Measurements from ENCODE around the gene HMCN1.

DNA sequence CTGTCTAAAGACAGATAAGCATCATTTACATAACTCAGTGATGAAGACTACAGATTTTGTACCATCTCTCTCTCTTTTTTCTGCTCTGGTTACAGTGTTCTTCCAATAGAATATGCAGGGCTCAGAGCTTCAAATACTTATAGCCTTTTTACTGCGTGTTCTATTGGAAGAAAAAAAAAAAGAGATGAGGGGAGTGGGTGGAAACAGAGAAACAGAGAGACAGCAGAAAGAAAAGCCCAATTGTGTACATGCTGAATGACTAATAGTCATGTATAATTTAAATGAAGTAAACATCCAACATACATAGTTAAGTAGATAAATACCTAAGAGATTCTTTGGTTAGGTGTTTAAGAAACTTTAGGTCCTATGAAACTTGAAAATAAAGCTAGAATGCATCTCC, 151.9 kb downstream of the HMCN1 start:
- TF ChIP-seq, protein P1, sequence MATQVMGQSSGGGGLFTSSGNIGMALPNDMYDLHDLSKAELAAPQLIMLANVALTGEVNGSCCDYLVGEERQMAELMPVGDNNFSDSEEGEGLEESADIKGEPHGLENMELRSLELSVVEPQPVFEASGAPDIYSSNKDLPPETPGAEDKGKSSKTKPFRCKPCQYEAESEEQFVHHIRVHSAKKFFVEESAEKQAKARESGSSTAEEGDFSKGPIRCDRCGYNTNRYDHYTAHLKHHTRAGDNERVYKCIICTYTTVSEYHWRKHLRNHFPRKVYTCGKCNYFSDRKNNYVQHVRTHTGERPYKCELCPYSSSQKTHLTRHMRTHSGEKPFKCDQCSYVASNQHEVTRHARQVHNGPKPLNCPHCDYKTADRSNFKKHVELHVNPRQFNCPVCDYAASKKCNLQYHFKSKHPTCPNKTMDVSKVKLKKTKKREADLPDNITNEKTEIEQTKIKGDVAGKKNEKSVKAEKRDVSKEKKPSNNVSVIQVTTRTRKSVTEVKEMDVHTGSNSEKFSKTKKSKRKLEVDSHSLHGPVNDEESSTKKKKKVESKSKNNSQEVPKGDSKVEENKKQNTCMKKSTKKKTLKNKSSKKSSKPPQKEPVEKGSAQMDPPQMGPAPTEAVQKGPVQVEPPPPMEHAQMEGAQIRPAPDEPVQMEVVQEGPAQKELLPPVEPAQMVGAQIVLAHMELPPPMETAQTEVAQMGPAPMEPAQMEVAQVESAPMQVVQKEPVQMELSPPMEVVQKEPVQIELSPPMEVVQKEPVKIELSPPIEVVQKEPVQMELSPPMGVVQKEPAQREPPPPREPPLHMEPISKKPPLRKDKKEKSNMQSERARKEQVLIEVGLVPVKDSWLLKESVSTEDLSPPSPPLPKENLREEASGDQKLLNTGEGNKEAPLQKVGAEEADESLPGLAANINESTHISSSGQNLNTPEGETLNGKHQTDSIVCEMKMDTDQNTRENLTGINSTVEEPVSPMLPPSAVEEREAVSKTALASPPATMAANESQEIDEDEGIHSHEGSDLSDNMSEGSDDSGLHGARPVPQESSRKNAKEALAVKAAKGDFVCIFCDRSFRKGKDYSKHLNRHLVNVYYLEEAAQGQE (IDR thresholded peaks at IDR 0.05; ENCODE audit: insufficient read depth in 1 of 2, low read depth in 2 of 2, low read length in 1 of 2), result no peak
- TF ChIP-seq POLR2AphosphoS5 (IDR thresholded peaks at IDR 0.05; ENCODE audit: low read depth, low read length), result no peak
- TF ChIP-seq, protein P2, sequence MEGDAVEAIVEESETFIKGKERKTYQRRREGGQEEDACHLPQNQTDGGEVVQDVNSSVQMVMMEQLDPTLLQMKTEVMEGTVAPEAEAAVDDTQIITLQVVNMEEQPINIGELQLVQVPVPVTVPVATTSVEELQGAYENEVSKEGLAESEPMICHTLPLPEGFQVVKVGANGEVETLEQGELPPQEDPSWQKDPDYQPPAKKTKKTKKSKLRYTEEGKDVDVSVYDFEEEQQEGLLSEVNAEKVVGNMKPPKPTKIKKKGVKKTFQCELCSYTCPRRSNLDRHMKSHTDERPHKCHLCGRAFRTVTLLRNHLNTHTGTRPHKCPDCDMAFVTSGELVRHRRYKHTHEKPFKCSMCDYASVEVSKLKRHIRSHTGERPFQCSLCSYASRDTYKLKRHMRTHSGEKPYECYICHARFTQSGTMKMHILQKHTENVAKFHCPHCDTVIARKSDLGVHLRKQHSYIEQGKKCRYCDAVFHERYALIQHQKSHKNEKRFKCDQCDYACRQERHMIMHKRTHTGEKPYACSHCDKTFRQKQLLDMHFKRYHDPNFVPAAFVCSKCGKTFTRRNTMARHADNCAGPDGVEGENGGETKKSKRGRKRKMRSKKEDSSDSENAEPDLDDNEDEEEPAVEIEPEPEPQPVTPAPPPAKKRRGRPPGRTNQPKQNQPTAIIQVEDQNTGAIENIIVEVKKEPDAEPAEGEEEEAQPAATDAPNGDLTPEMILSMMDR (IDR thresholded peaks at IDR 0.05), result no peak
- no peak for TF ChIP-seq TCF7L2 (IDR thresholded peaks at IDR 0.05; ENCODE audit: low read depth, low read length)

Measured in Panc1 (cell line).